T-helper 1 cell (primary cell): ENCODE results near the gene FOXL3.

Experiments
- DNase-seq, 5 donors: peaks; one replicate each; pipeline ENCODE4 v3.0.0-alpha.2; 2012 to 2020

The FOXL3 gene

GRCh38 chr7:268991-269390 is 21.0 kb upstream of the FOXL3 start:
- DNase-seq, result no peak

- peak in 1 of 5 donors; percentile 2 for DNase-seq
Observed at GRCh38 chr7:269721-270120, 20.2 kb upstream of the FOXL3 start.

- peak in 1 of 5 donors; percentile 2 for DNase-seq
Observed at GRCh38 chr7:270351-270983, 19.5 kb upstream of the FOXL3 start.

GRCh38 chr7:271266-272107 is 18.5 kb upstream of the FOXL3 start:
- peak in 1 of 5 donors; percentile 1 for DNase-seq

- no peak for DNase-seq
Observed at GRCh38 chr7:272108-272615, 17.8 kb upstream of the FOXL3 start.

- peak in 1 of 5 donors; percentile 3 for DNase-seq
Observed at GRCh38 chr7:272631-273030, 17.3 kb upstream of the FOXL3 start.

GRCh38 chr7:273327-273726 is 16.6 kb upstream of the FOXL3 start:
- DNase-seq, result peak in 1 of 5 donors; percentile 2

GRCh38 chr7:274266-274665 is 15.7 kb upstream of the FOXL3 start:
- DNase-seq, result no peak

- DNase-seq, result no peak
Observed at GRCh38 chr7:276230-276835, 13.6 kb upstream of the FOXL3 start.

GRCh38 chr7:277228-277627 is 12.7 kb upstream of the FOXL3 start:
- DNase-seq, result no peak

- DNase-seq, result no peak
Observed at GRCh38 chr7:278081-278480, 11.9 kb upstream of the FOXL3 start.

GRCh38 chr7:279821-280220 is 10.1 kb upstream of the FOXL3 start:
- no peak for DNase-seq

- DNase-seq, result no peak
Observed at GRCh38 chr7:280461-280860, 9.5 kb upstream of the FOXL3 start.

GRCh38 chr7:281637-282036 is 8.3 kb upstream of the FOXL3 start:
- DNase-seq, result no peak

GRCh38 chr7:282621-283020 is 7.3 kb upstream of the FOXL3 start:
- no peak for DNase-seq

GRCh38 chr7:284762-285722 is 4.9 kb upstream of the FOXL3 start:
- no peak for DNase-seq

GRCh38 chr7:285731-286130 is 4.2 kb upstream of the FOXL3 start:
- no peak for DNase-seq

GRCh38 chr7:286266-286665 is 3.7 kb upstream of the FOXL3 start:
- DNase-seq, result no peak

GRCh38 chr7:288671-289101 is 1.3 kb upstream of the FOXL3 start:
- DNase-seq, result no peak

GRCh38 chr7:289209-289755 is 688 bp upstream of the FOXL3 start:
- DNase-seq, result no peak

- no peak for DNase-seq
Observed at GRCh38 chr7:290554-291372, 793 bp downstream of the FOXL3 start.
